ENCODE results near the gene ARMC12.

The ARMC12 gene

GRCh38 chr6:35776364-35777215 lies 39.8 kb downstream of the ARMC12 start, which contains the start of gene CLPSL2:
Gene CLPSL2 (plus strand): TSS chr6:35776598. CDS start chr6:35776619, 21 bp downstream.
- no peaks in the 10 kb centered on the region for H3K27me3 ChIP-seq (ENCODE audit: insufficient read depth, poor library complexity, severe bottlenecking)
- peak; percentile 17; the same call in 1 of the 2 replicates for TF ChIP-seq SPI1 (IDR thresholded peaks at IDR 0.05; ENCODE audit: borderline replicate concordance, low read depth)
- no peak for TF ChIP-seq GABPA (IDR thresholded peaks at IDR 0.05; ENCODE audit: low read depth)
- no peak for DNase-seq (ENCODE audit: low read depth in 1 of 2, low spot score in 1 of 2)
- no peak within 1 kb of the TSS for H3K27ac ChIP-seq (replicated peaks)
- peak within 1 kb of the TSS; percentile 51 for H3K4me3 ChIP-seq (replicated peaks; ENCODE audit: insufficient read depth, low read length)

- DNase-seq (ENCODE audit: low read depth in 1 of 2, low spot score in 1 of 2), result no peak
- no peaks in the 10 kb centered on the region for H3K27me3 ChIP-seq (ENCODE audit: insufficient read depth, poor library complexity, severe bottlenecking)
- no peak overlapping the region for H3K27ac ChIP-seq (replicated peaks)
- no peak overlapping the region for H3K4me3 ChIP-seq (replicated peaks; ENCODE audit: insufficient read depth, low read length)
- no peak for TF ChIP-seq CTCF (IDR thresholded peaks at IDR 0.05; ENCODE audit: insufficient read depth, low read length)
- TF ChIP-seq REST (IDR thresholded peaks at IDR 0.05; ENCODE audit: insufficient replicate concordance, low read depth), result no peak
- TF ChIP-seq SPI1 (IDR thresholded peaks at IDR 0.05; ENCODE audit: borderline replicate concordance, low read depth), result no peak
- TF ChIP-seq GABPA (IDR thresholded peaks at IDR 0.05; ENCODE audit: low read depth), result no peak
- no peak for TF ChIP-seq POLR2AphosphoS5 (IDR thresholded peaks at IDR 0.05; ENCODE audit: low read depth)
These were observed 40.7 kb downstream of the ARMC12 start for GRCh38 chr6:35777356-35778102.

GRCh38 chr6:35778437-35778836 lies 41.6 kb downstream of the ARMC12 start:
- H3K4me3 ChIP-seq (replicated peaks; ENCODE audit: insufficient read depth, low read length), result no peak overlapping the region
- H3K27me3 ChIP-seq (ENCODE audit: insufficient read depth, poor library complexity, severe bottlenecking), result no peaks in the 10 kb centered on the region
- DNase-seq (ENCODE audit: low read depth in 1 of 2, low spot score in 1 of 2), result no peak
- H3K27ac ChIP-seq (replicated peaks), result no peak overlapping the region
- TF ChIP-seq SPI1 (IDR thresholded peaks at IDR 0.05; ENCODE audit: borderline replicate concordance, low read depth) (no peak), POLR2AphosphoS5 (IDR thresholded peaks at IDR 0.05; ENCODE audit: low read depth) (no peak), REST (IDR thresholded peaks at IDR 0.05; ENCODE audit: insufficient replicate concordance, low read depth) (no peak), GABPA (IDR thresholded peaks at IDR 0.05; ENCODE audit: low read depth) (no peak), CTCF (IDR thresholded peaks at IDR 0.05; ENCODE audit: insufficient read depth, low read length) (no peak)

GRCh38 chr6:35780719-35781118 lies 43.9 kb downstream of the ARMC12 start, which contains the start of gene CLPSL1:
Gene CLPSL1 (plus strand): TSS chr6:35781019. CDS start chr6:35781111, 92 bp downstream.
- Histone ChIP-seq H3K27ac (replicated peaks) (no peak within 1 kb of the TSS), H3K27me3 (ENCODE audit: insufficient read depth, poor library complexity, severe bottlenecking) (no peaks in the 10 kb centered on the region), H3K4me3 (replicated peaks; ENCODE audit: insufficient read depth, low read length) (no peak within 1 kb of the TSS)
- TF ChIP-seq REST (IDR thresholded peaks at IDR 0.05; ENCODE audit: insufficient replicate concordance, low read depth), result no peak
- TF ChIP-seq POLR2AphosphoS5 (IDR thresholded peaks at IDR 0.05; ENCODE audit: low read depth), result no peak
- TF ChIP-seq SPI1 (IDR thresholded peaks at IDR 0.05; ENCODE audit: borderline replicate concordance, low read depth), result no peak
- TF ChIP-seq CTCF (IDR thresholded peaks at IDR 0.05; ENCODE audit: insufficient read depth, low read length), result no peak
- no peak for TF ChIP-seq GABPA (IDR thresholded peaks at IDR 0.05; ENCODE audit: low read depth)
- DNase-seq (ENCODE audit: low read depth in 1 of 2, low spot score in 1 of 2), result no peak
